Retina (tissue), 1 donor: ENCODE results near the gene GNG7.
"Not testable (repeated sequence)": the region's sequence is repeated elsewhere in the genome, so short reads cannot be mapped to it uniquely, and the experiment has no call there.

Source experiments
- DNase-seq: peaks from one replicate; pipeline ENCODE4 v3.0.0-alpha.2; 2016

GNG7 gene

GRCh38 chr19:2639999-2640398 lies 62.5 kb downstream of the GNG7 start:
- no peak for DNase-seq

- DNase-seq, result no peak
Measured at GRCh38 chr19:2638417-2638940, 64.0 kb downstream of the GNG7 start.

GRCh38 chr19:2636897-2637683 lies 65.4 kb downstream of the GNG7 start:
- DNase-seq, result peak; percentile 73

GRCh38 chr19:2636141-2636896 lies 66.2 kb downstream of the GNG7 start:
- DNase-seq, result no peak

- DNase-seq, result no peak
Measured at GRCh38 chr19:2634960-2635359, 67.5 kb downstream of the GNG7 start.

GRCh38 chr19:2634228-2634951 lies 68.1 kb downstream of the GNG7 start:
- no peak for DNase-seq

- no peak for DNase-seq
Measured at GRCh38 chr19:2633693-2634075, 68.8 kb downstream of the GNG7 start.

- DNase-seq, result no peak
Measured at GRCh38 chr19:2631213-2631821, 71.2 kb downstream of the GNG7 start.

GRCh38 chr19:2630352-2631001 lies 72.0 kb downstream of the GNG7 start:
- DNase-seq, result no peak

GRCh38 chr19:2629491-2630351 lies 72.8 kb downstream of the GNG7 start:
- DNase-seq, result no peak

GRCh38 chr19:2628597-2628996 lies 73.9 kb downstream of the GNG7 start:
- no peak for DNase-seq

GRCh38 chr19:2627855-2628254 lies 74.6 kb downstream of the GNG7 start:
- no peak for DNase-seq

GRCh38 chr19:2627319-2627829 lies 75.1 kb downstream of the GNG7 start:
- no peak for DNase-seq

GRCh38 chr19:2625434-2625833 lies 77.1 kb downstream of the GNG7 start:
- DNase-seq, result no peak

GRCh38 chr19:2624537-2625091 lies 77.9 kb downstream of the GNG7 start:
- DNase-seq, result peak; percentile 56

- DNase-seq, result no peak
Measured at GRCh38 chr19:2623798-2624197, 78.7 kb downstream of the GNG7 start.

- DNase-seq, result not testable (repeated sequence)
Measured at GRCh38 chr19:2622371-2622961, 80.0 kb downstream of the GNG7 start.

- no peak for DNase-seq
Measured at GRCh38 chr19:2619076-2619475, 83.4 kb downstream of the GNG7 start.

GRCh38 chr19:2618611-2619010 lies 83.9 kb downstream of the GNG7 start:
- no peak for DNase-seq

GRCh38 chr19:2617393-2618165 lies 84.9 kb downstream of the GNG7 start:
- no peak for DNase-seq
